ENCODE measurements around the gene ANXA3.

The ANXA3 gene

GRCh38 chr4:78560296-78560963, 8.9 kb downstream of the ANXA3 start:
- no peak for TF ChIP-seq CTCF (IDR thresholded peaks at IDR 0.05; ENCODE audit: low read depth, low read length)
- H3K4me3 ChIP-seq (ENCODE audit: low read depth, low read length) = no peak overlapping the region
- in situ Hi-C loops (cut with HindIII; ENCODE audit: low sequenced_read_pairs) = no loop called here
- peak; percentile 66 for DNase-seq (ENCODE audit: low read depth, low spot score)

DNA sequence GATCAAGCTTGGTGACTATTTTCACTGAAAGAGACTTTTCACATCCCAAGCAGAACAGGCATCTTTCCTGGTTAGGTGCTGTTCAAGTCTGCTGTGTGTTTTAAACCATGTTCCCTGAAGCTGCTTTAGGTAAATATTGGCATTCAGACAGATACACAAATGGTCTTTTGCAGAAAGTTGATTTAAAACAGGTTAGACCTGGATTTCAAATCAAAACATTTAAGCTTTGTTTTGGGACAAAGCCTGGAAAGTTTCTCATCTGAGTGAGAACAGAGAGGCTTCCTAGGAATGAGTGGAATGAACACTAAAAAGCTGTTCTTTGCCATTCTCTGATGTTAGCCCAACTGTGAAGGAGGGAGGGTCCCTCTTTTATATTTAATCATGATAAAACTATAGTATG, 10.1 kb downstream of the ANXA3 start:
- in situ Hi-C loops (cut with HindIII; ENCODE audit: low sequenced_read_pairs) = no loop called here
- TF ChIP-seq CTCF (IDR thresholded peaks at IDR 0.05; ENCODE audit: low read depth, low read length) = no peak
- no peak for DNase-seq (ENCODE audit: low read depth, low spot score)
- no peak overlapping the region for H3K4me3 ChIP-seq (ENCODE audit: low read depth, low read length)

GRCh38 chr4:78562687-78563086, 11.1 kb downstream of the ANXA3 start:
- TF ChIP-seq CTCF (IDR thresholded peaks at IDR 0.05; ENCODE audit: low read depth, low read length) = no peak
- DNase-seq (ENCODE audit: low read depth, low spot score) = no peak
- in situ Hi-C loops (cut with HindIII; ENCODE audit: low sequenced_read_pairs) = no loop called here
- H3K4me3 ChIP-seq (ENCODE audit: low read depth, low read length) = no peak overlapping the region

GRCh38 chr4:78565971-78566372, 14.4 kb downstream of the ANXA3 start:
- in situ Hi-C loops (cut with HindIII; ENCODE audit: low sequenced_read_pairs) = no loop called here
- H3K4me3 ChIP-seq (ENCODE audit: low read depth, low read length) = no peak overlapping the region
- no peak for TF ChIP-seq CTCF (IDR thresholded peaks at IDR 0.05; ENCODE audit: low read depth, low read length)
- DNase-seq (ENCODE audit: low read depth, low spot score) = no peak

GRCh38 chr4:78566834-78567499, 15.4 kb downstream of the ANXA3 start:
- in situ Hi-C loops (cut with HindIII; ENCODE audit: low sequenced_read_pairs) = no loop called here
- DNase-seq (ENCODE audit: low read depth, low spot score) = no peak
- no peak for TF ChIP-seq CTCF (IDR thresholded peaks at IDR 0.05; ENCODE audit: low read depth, low read length)
- no peak overlapping the region for H3K4me3 ChIP-seq (ENCODE audit: low read depth, low read length)

DNA sequence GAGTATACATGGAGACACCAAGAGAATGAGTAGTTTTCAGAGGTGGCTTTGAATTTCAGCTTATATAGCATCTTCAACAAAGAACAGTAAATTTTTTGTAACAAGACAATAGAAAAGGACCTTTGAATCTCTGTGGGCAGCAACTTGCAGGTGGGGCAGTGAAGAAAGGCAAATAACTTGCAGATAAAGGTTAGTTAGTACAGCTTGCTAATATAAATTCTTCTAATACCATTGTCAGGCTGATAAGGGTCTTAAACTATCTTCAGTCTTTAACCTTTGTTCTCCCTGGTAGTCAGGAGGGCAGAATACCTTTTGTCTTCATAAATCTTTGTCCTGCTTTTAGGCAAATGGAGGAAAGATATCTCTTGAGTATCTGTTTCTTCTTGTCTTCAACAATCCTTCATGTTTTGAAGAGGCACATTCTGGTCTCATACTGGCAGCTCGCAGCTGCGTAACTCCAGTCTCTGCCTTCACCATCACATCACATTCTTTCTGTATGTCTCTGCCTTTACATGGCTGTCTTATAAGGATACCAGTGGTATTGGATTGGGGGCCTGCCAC, 16.0 kb downstream of the ANXA3 start:
- no peak overlapping the region for H3K4me3 ChIP-seq (ENCODE audit: low read depth, low read length)
- in situ Hi-C loops (cut with HindIII; ENCODE audit: low sequenced_read_pairs) = no loop called here
- DNase-seq (ENCODE audit: low read depth, low spot score) = no peak
- no peak for TF ChIP-seq CTCF (IDR thresholded peaks at IDR 0.05; ENCODE audit: low read depth, low read length)

Data from astrocyte of the spinal cord (primary cell).